Dendritic cell treated with granulocyte-macrophage colony-stimulating factor and Interleukin-4, amounts not matched to agents 40 ng/mL and 50 ng/mL, for 4 days (primary cell): ENCODE results near the gene FA2H.
"Not testable (repeated sequence)": the region's sequence is repeated elsewhere in the genome, so short reads cannot be mapped to it uniquely, and the experiment has no call there.

ENCODE experiments used
- H3K27ac Mint-ChIP-seq: one replicate; pipeline ENCODE4 v1.8.0; 2022; ENCODE audit warnings: mild to moderate bottlenecking, mixed read lengths
- H3K27me3 Mint-ChIP-seq: one replicate; pipeline ENCODE4 v1.8.0; 2022; ENCODE audit warnings: mild to moderate bottlenecking, mixed read lengths
- H3K36me3 Mint-ChIP-seq: one replicate; pipeline ENCODE4 v1.8.0; 2022; ENCODE audit warnings: low read depth, mixed read lengths
- H3K4me1 Mint-ChIP-seq: one replicate; pipeline ENCODE4 v1.8.0; 2022; ENCODE audit warnings: low read depth, mixed read lengths
- H3K4me3 Mint-ChIP-seq: one replicate; pipeline ENCODE4 v1.8.0; 2022; ENCODE audit warnings: mild to moderate bottlenecking, moderate library complexity, mixed read lengths
- H3K9me3 Mint-ChIP-seq: one replicate; pipeline ENCODE4 v1.8.0; 2022; ENCODE audit warnings: mixed read lengths
- intact Hi-C: fragments of 100-400 bp; cut with micrococcal nuclease; formaldehyde crosslinking; loops from one replicate; pipeline ENCODE4 v1.15.0; 2022

The FA2H gene

DNA sequence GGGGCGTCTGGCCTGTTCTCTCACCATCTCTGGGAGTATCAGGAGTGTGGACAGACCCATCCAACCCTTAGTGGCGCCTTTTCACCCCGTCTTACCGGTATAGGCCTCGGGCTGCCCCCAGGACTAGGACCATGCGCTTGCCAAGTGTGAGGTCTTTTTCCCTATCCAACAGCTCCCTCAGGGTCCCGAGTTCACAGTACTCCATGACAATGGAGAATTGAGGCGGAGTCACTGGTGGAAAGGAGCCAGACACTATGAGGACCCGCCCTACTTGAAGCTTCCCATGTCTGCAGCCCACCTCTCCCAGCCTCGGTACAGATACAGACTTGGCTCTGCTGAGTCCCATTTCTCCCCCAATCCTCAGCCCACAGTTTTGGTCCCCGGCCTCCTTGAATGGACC is 92.1 kb downstream of the FA2H start:
- H3K4me3 Mint-ChIP-seq = no peak overlapping the region
- peaks cover 88% of the 10 kb centered on the region for H3K36me3 Mint-ChIP-seq
- no peaks in the 10 kb centered on the region for H3K9me3 Mint-ChIP-seq
- peak overlapping the region; percentile 66 for H3K27ac Mint-ChIP-seq
- peaks cover 20% of the 10 kb centered on the region for H3K4me1 Mint-ChIP-seq
- intact Hi-C loops = no loop called here
- no peaks in the 10 kb centered on the region for H3K27me3 Mint-ChIP-seq

DNA sequence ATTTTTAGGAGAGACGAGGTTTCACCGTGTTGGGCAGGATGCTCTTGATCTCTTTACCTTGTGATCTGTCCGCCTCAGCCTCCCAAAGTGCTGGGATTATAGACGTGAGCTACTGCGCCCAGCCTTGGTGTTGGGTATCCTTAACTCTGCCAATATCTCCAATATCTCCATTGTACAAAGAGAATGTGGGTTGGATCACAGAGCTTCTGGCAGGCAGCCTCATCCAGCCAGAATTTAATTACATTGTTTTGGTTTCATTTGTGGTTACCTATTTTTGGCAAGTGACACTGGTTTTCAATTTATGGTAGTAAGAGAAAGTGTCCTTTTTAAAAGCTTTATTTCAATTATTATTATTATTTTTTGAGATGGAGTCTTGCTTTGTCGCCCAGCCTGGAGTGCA is 93.9 kb downstream of the FA2H start:
- no peaks in the 10 kb centered on the region for H3K9me3 Mint-ChIP-seq
- no peak overlapping the region for H3K27ac Mint-ChIP-seq
- no peak overlapping the region for H3K4me3 Mint-ChIP-seq
- peaks cover 20% of the 10 kb centered on the region for H3K4me1 Mint-ChIP-seq
- H3K36me3 Mint-ChIP-seq = peaks cover 91% of the 10 kb centered on the region
- intact Hi-C loops = no loop called here
- no peaks in the 10 kb centered on the region for H3K27me3 Mint-ChIP-seq

DNA sequence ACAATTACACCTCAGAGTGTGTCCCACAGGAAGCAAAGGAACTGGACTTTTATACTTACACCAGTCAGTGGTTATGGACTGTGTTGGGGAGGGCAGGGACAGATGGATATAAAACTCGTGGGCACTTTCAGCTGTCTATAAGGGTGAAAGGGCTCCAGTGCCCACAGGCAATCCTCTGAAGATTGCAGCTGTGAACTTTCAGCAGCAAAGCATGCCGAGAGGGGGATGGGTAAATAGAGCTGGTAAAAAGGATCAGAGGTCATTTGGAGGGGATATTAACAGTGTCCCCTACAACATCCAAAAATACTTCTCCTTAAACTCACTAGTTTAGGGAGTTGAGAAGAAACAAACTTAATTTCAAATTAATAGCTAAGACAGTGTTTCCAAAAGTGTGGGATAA is 94.6 kb downstream of the FA2H start:
- Mint-ChIP-seq H3K27ac (no peak overlapping the region), H3K27me3 (no peaks in the 10 kb centered on the region), H3K36me3 (peaks cover 91% of the 10 kb centered on the region), H3K4me1 (peaks cover 20% of the 10 kb centered on the region), H3K4me3 (no peak overlapping the region), H3K9me3 (no peaks in the 10 kb centered on the region)
- intact Hi-C loops = no loop called here

GRCh38 chr16:74677868-74678267 is 96.8 kb downstream of the FA2H start:
- Mint-ChIP-seq H3K4me3 (no peak overlapping the region), H3K36me3 (peaks cover 97% of the 10 kb centered on the region), H3K27ac (no peak overlapping the region), H3K4me1 (peaks cover 4% of the 10 kb centered on the region), H3K27me3 (no peaks in the 10 kb centered on the region), H3K9me3 (no peaks in the 10 kb centered on the region)
- intact Hi-C loops = no loop called here

DNA sequence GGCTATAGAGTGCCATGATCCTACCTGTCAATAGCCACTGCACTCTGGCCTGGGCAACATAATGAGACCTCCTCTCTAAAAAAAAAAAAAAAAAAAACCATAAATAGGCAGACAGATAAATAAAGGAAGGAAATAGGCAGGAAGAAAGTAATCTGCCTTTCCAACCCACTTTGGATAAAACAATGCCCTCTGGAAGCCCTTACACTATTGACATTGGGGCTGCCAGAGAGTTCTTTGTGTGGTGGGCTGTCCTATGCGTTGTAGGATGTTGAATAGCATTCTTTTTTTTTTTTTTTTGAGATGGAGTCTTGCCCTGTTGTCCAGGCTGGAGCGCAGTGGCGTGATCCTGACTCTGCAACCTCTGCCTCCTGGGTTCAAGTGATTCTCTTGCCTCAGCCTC is 100.7 kb downstream of the FA2H start:
- Mint-ChIP-seq H3K4me3 (no peak overlapping the region), H3K36me3 (peaks cover 72% of the 10 kb centered on the region), H3K27me3 (no peaks in the 10 kb centered on the region), H3K27ac (no peak overlapping the region), H3K9me3 (no peaks in the 10 kb centered on the region), H3K4me1 (no peaks in the 10 kb centered on the region)
- intact Hi-C loops = no loop called here

DNA sequence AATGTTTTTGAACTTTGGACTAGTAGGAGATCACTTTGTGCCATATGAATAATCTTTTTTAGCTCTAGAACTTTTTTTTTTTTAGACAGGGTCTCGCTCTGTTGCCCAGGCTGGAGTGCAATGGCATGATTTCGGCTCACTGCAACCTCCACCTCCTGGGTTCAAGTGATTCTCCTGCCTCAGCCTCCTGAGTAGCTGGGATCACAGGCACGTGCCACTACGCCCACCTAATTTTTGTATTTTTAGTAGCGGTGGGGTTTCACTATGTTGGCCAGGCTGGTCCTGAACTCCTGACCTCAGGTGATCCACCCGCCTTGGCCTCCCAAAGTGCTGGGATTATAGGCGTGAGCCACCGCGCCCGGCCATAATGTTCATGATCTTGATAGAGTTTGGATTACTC is 105.7 kb downstream of the FA2H start:
- intact Hi-C loops, H3K4me3 Mint-ChIP-seq, H3K27ac Mint-ChIP-seq, H3K9me3 Mint-ChIP-seq, H3K27me3 Mint-ChIP-seq: not testable (repeated sequence)
- Mint-ChIP-seq H3K4me1 (peaks cover 25% of the 10 kb centered on the region), H3K36me3 (peaks cover 49% of the 10 kb centered on the region)

DNA sequence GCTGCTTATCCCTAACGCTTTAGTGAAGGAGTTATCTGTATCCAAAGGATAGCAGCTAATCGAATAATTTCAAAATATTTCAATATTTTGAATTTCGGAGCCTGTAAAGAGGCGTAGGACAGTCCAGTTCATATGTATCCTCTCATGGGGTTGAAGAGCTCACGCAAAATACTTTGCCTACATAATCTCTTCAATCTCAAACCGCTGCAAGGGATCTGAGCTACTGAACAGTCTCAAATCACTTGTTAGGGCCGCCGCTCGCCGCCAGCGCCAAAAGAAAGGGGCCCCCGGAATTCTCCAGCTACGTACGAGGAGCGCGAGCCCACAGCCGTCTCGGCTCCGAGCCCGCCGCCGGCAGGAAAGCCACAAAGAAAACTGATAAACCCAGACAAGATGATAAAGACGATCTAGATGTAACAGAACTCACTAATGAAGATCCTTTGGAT is 107.3 kb downstream of the FA2H start:
- Mint-ChIP-seq H3K36me3 (peaks cover 50% of the 10 kb centered on the region), H3K4me1 (peaks cover 38% of the 10 kb centered on the region), H3K27ac (peak overlapping the region; percentile 53), H3K9me3 (no peaks in the 10 kb centered on the region), H3K27me3 (no peaks in the 10 kb centered on the region), H3K4me3 (peak overlapping the region; percentile 88)
- intact Hi-C loops = loop anchor here (2.0 kb wide), 1 partner anchor 34 kb away; the partner anchor contains the start of gene MLKL

GRCh38 chr16:74666425-74667254 is 108.0 kb downstream of the FA2H start, which contains the start of gene RFWD3:
Gene RFWD3, minus strand, starts transcription at chr16:74666877. Its CDS starts 5,428 bp downstream, at chr16:74661449.
- peak within 1 kb of the TSS; percentile 88 for H3K4me3 Mint-ChIP-seq
- no peaks in the 10 kb centered on the region for H3K9me3 Mint-ChIP-seq
- H3K27ac Mint-ChIP-seq = peak within 1 kb of the TSS; percentile 85
- H3K36me3 Mint-ChIP-seq = peaks cover 50% of the 10 kb centered on the region
- peaks cover 40% of the 10 kb centered on the region for H3K4me1 Mint-ChIP-seq
- intact Hi-C loops = loop anchor here (2.0 kb wide), 1 partner anchor 34 kb away; the partner anchor contains the start of gene MLKL
- no peaks in the 10 kb centered on the region for H3K27me3 Mint-ChIP-seq

DNA sequence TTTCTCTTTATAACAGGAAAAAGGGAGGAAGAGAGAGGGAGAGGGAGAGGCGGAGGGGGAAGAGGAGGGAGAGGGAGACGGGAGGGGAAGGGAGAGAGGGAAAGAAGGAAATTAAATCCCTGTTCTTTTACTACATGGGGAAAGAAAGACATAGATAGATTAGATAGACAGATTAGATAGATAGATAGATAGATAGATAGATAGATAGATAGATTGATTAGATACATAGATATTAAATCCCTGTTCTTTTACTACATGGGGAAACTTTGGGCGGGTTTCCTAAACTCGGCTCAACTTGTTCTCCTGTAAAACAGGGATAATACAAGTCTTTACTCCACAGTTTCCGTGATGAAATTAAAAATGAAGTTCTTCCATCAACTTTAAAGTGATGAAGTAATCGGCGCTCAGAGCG is 108.6 kb downstream of the FA2H start:
- Mint-ChIP-seq H3K36me3 (peaks cover 53% of the 10 kb centered on the region), H3K27me3 (no peaks in the 10 kb centered on the region), H3K27ac (peak overlapping the region; percentile 85), H3K4me3 (peak overlapping the region; percentile 88), H3K9me3 (no peaks in the 10 kb centered on the region), H3K4me1 (peaks cover 43% of the 10 kb centered on the region)
- intact Hi-C loops = loop anchor here (2.0 kb wide), 1 partner anchor 35 kb away; the partner anchor contains the start of gene MLKL
